B cell (primary cell): ENCODE results near the gene UBL5. TPM values are rescaled to one million over a fixed set of nuclear protein-coding genes. Genes with fewer than 3 reads are reported as not detected.

ENCODE experiments used
- ATAC-seq: fragments of 200-7000 bp; cut with Tn5 transposase; one replicate; pipeline ENCODE4 v1.10.0; 2021; ENCODE audit warnings: low read depth, mild to moderate bottlenecking, moderate number of reproducible peaks, moderate library complexity
- CTCF ChIA-PET: fragments of 350-600 bp; sonication (Branson Sonifier 250); formaldehyde crosslinking; loops from one replicate; lab custom pipeline; 2021; ENCODE audit warnings: antibody characterized with exemption, inconsistent platforms; lab: Charles Lee
- POLR2A ChIA-PET: fragments of 350-600 bp; sonication (Branson Sonifier 250); formaldehyde crosslinking; loops from one replicate; lab custom pipeline; 2021; ENCODE audit warnings: antibody characterized with exemption; lab: Charles Lee
- DNase-seq: peaks from one replicate; pipeline ENCODE4 v3.0.0; 2013
- H2AFZ ChIP-seq: 2 replicates; pipeline ENCODE4 v1.6.1; 2012; ENCODE audit warnings: mild to moderate bottlenecking, low read depth, low read length; ENCODE audit not compliant: insufficient read depth, poor library complexity, severe bottlenecking
- H3K27ac ChIP-seq, 2 donors: 1 replicate in 1 of 2; 2 replicates in 1 of 2; pipeline ENCODE4 v1.5.1; 2012 to 2013; ENCODE audit warnings: low read length in 2 of 2, mild to moderate bottlenecking in 2 of 2, moderate library complexity in 1 of 2
- H3K27me3 ChIP-seq, 4 experiments: fragments of 200-600 bp in 1 of 4; sonication (generic) in 1 of 4; replicated peaks in 1 of 4; 1 replicate in 2 of 4; 2 replicates in 2 of 4; pipeline versions ENCODE4 v1.6.1 to v1.7.0; 2013 to 2016; ENCODE audit warnings: low read length in 3 of 4, mild to moderate bottlenecking in 2 of 4, mixed read lengths in 1 of 4, moderate library complexity in 1 of 4; ENCODE audit not compliant: insufficient read depth in 4 of 4, control insufficient read depth in 3 of 4; ENCODE audit errors: control extremely low read depth in 1 of 4
- H3K36me3 ChIP-seq, 2 experiments: replicated peaks in 1 of 2; 1 replicate in 1 of 2; 2 replicates in 1 of 2; pipeline versions ENCODE4 v1.6.1 to v1.7.1; 2013; ENCODE audit warnings: low read length in 1 of 2; ENCODE audit not compliant: insufficient read depth in 2 of 2, control insufficient read depth in 1 of 2; ENCODE audit errors: control extremely low read depth in 1 of 2, extremely low read depth in 1 of 2
- H3K4me1 ChIP-seq, 2 donors: fragments of 200-600 bp in 1 of 2; sonication (generic) in 1 of 2; 1 replicate in 1 of 2; 2 replicates in 1 of 2; pipeline versions ENCODE4 v1.5.1 to v1.6.1; 2013 to 2017; ENCODE audit warnings: low read length in 2 of 2; ENCODE audit not compliant: control insufficient read depth in 2 of 2, insufficient read depth in 2 of 2
- H3K4me2 ChIP-seq: replicated peaks from 2 replicates; pipeline ENCODE3; 2012; ENCODE audit warnings: mild to moderate bottlenecking, low read depth, low read length; ENCODE audit not compliant: poor library complexity, severe bottlenecking
- H3K4me3 ChIP-seq, 5 experiments: fragments of 200-600 bp in 1 of 5; sonication (generic) in 1 of 5; 1 replicate in 3 of 5; 2 replicates in 2 of 5; pipeline versions ENCODE4 v1.5.1 to v1.7.0; 2011 to 2016; ENCODE audit warnings: low read length in 4 of 5, mild to moderate bottlenecking in 4 of 5, low read depth in 2 of 5, control low read depth in 1 of 5, moderate library complexity in 1 of 5; ENCODE audit not compliant: insufficient read depth in 1 of 5; ENCODE audit errors: control extremely low read depth in 1 of 5, extremely low read depth in 1 of 5
- H3K79me2 ChIP-seq: fragments of 200-600 bp; sonication (generic); one replicate; pipeline ENCODE4 v1.6.0; 2016; ENCODE audit warnings: low read length; ENCODE audit not compliant: control insufficient read depth, insufficient read depth
- H3K9ac ChIP-seq: fragments of 200-600 bp; sonication (generic); 2 replicates; pipeline ENCODE4 v1.6.1; 2017; ENCODE audit warnings: mild to moderate bottlenecking, low read length, moderate library complexity
- H3K9me3 ChIP-seq, 3 donors: one replicate each; pipeline versions ENCODE4 v1.6.1 to v1.7.1; 2013; ENCODE audit warnings: low read length in 2 of 3; ENCODE audit not compliant: control insufficient read depth in 2 of 3, insufficient read depth in 1 of 3; ENCODE audit errors: control extremely low read depth in 1 of 3
- H4K20me1 ChIP-seq: 2 replicates; pipeline ENCODE4 v1.6.0; 2012; ENCODE audit warnings: mild to moderate bottlenecking, low read length; ENCODE audit not compliant: insufficient read depth, control insufficient read depth, poor library complexity, severe bottlenecking
- H3K27ac Mint-ChIP-seq: one replicate; pipeline ENCODE4 v1.8.0; 2021; ENCODE audit warnings: mixed read lengths
- H3K27me3 Mint-ChIP-seq: one replicate; pipeline ENCODE4 v1.8.0; 2021; ENCODE audit warnings: mixed read lengths
- H3K4me1 Mint-ChIP-seq: one replicate; pipeline ENCODE4 v1.8.0; 2021; ENCODE audit warnings: mixed read lengths
- H3K4me3 Mint-ChIP-seq: one replicate; pipeline ENCODE4 v1.8.0; 2021; ENCODE audit warnings: mixed read lengths
- H3K9me3 Mint-ChIP-seq: one replicate; pipeline ENCODE4 v1.8.0; 2022; ENCODE audit warnings: mixed read lengths; ENCODE audit not compliant: insufficient read depth
- EZH2 ChIP-seq: IDR thresholded peaks from 2 replicates; pipeline ENCODE4 v1.6.1; 2012; ENCODE audit warnings: borderline replicate concordance, low read depth, mild to moderate bottlenecking, moderate library complexity, low read length; ENCODE audit not compliant: insufficient read depth, poor library complexity, severe bottlenecking
- WGBS: methylation state at CpG from one replicate; pipeline ENCODE4 v1.1.5; 2013; ENCODE audit warnings: missing lambda C conversion rate; ENCODE audit not compliant: insufficient coverage; 5-methylcytosine and 5-hydroxymethylcytosine counted together
- intact Hi-C: fragments of 100-400 bp; cut with micrococcal nuclease; formaldehyde crosslinking; loops from one replicate; pipeline ENCODE4 v1.10.0; 2022
- polyA plus RNA-seq: library from polyadenylated mRNA; depleted of rRNA; stranded (reverse); fragments of >200 nt; gene quantifications from 2 replicates; pipeline ENCODE4 v1.2.3, GENCODE V29; 2012
- total RNA-seq, 2 donors: library from RNA; stranded (reverse); fragments of 120-200 nt in 1 of 2; gene quantifications; 1 replicate in 1 of 2; 2 replicates in 1 of 2; pipeline versions ENCODE4 v1.2.3 to v1.2.4, GENCODE V29; 2013 to 2022
- TF ChIP-seq, protein P1 (sequence below): fragments of 200-600 bp; IDR thresholded peaks from one replicate; pipeline ENCODE4 v1.8.0; 2022; ENCODE audit warnings: antibody characterized with exemption, mild to moderate bottlenecking

UBL5 gene
- total and polyA plus RNA-seq, 2 donors (not counting 1 experiment from before 2014, with no cell fraction given), result 183 to 315 TPM

DNA sequence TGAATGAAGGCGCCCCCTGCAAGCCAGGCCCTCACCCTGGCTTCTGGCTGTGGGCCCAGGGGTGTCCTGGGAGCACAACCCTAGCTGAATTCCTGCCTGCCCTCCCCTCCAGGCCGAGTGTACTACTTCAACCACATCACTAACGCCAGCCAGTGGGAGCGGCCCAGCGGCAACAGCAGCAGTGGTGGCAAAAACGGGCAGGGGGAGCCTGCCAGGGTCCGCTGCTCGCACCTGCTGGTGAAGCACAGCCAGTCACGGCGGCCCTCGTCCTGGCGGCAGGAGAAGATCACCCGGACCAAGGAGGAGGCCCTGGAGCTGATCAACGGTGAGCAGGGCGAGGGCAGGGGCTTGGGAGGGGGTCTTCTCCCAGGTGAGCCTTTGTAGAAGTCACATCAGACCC lies 10.6 kb downstream of the UBL5 start:
- DNase-seq (no peak), ATAC-seq (no peak)
- peaks cover under 1 to 48% of the 10 kb centered on the region in 2 experiments for H3K36me3 ChIP-seq
- CTCF ChIA-PET, result interaction anchor here (0.6 to 1.4 kb wide), 2 partner anchors 10 to 53 kb away, joined by 3 read pairs; no protein-coding TSS in a partner anchor
- H3K27ac ChIP-seq, result no peak overlapping the region
- H3K4me1 ChIP-seq, result peaks cover 7 to 15% of the 10 kb centered on the region in 2 donors
- no peak overlapping the region for H3K4me3 Mint-ChIP-seq
- H3K79me2 ChIP-seq, result peaks cover 91% of the 10 kb centered on the region
- WGBS, result 95% methylated on average over 13 of the region's 15 CpGs
- intact Hi-C loops, result no loop called here
- no peak overlapping the region for H3K27ac Mint-ChIP-seq
- H3K27me3 Mint-ChIP-seq, result no peaks in the 10 kb centered on the region
- no peak overlapping the region for H3K4me3 ChIP-seq
- no peaks in the 10 kb centered on the region for H3K9me3 Mint-ChIP-seq
- H2AFZ ChIP-seq, result no peak overlapping the region
- peaks cover 0 to 8% (median 0%) of the 10 kb centered on the region in 3 donors for H3K9me3 ChIP-seq
- no peak overlapping the region for H3K9ac ChIP-seq
- POLR2A ChIA-PET, result no interaction called here
- H3K4me1 Mint-ChIP-seq, result peaks cover 14% of the 10 kb centered on the region
- no peak overlapping the region for H3K4me2 ChIP-seq
- no peaks in the 10 kb centered on the region for H3K27me3 ChIP-seq
- peaks cover 41% of the 10 kb centered on the region for H4K20me1 ChIP-seq
- no peak for TF ChIP-seq EZH2
- TF ChIP-seq, protein P1, sequence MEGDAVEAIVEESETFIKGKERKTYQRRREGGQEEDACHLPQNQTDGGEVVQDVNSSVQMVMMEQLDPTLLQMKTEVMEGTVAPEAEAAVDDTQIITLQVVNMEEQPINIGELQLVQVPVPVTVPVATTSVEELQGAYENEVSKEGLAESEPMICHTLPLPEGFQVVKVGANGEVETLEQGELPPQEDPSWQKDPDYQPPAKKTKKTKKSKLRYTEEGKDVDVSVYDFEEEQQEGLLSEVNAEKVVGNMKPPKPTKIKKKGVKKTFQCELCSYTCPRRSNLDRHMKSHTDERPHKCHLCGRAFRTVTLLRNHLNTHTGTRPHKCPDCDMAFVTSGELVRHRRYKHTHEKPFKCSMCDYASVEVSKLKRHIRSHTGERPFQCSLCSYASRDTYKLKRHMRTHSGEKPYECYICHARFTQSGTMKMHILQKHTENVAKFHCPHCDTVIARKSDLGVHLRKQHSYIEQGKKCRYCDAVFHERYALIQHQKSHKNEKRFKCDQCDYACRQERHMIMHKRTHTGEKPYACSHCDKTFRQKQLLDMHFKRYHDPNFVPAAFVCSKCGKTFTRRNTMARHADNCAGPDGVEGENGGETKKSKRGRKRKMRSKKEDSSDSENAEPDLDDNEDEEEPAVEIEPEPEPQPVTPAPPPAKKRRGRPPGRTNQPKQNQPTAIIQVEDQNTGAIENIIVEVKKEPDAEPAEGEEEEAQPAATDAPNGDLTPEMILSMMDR, result no peak

DNA sequence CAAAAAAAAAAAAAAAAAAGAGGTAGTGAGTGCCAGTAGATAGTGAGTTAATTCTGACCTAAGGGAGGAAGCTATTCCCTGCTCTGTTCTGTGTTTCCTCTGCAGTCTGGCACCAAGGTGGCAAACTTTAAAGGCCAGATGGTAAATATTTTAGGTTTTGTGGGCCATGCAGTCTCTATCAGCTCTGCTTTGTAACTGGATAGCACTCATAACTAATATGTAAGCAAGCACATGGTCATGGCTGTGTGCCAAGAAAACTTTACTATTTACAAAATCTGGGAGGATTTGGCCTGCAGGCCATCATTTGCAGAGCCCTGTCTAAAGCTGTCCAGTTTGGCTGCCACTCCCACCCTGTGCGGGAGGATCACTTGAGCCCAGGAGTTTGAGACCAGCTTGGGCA lies 11.7 kb downstream of the UBL5 start:
- DNase-seq, result no peak
- Histone ChIP-seq H3K4me3 (no peak overlapping the region), H3K36me3 (peaks cover 1 to 59% of the 10 kb centered on the region in 2 experiments), H2AFZ (no peak overlapping the region), H4K20me1 (peaks cover 49% of the 10 kb centered on the region), H3K27me3 (no peaks in the 10 kb centered on the region), H3K79me2 (peaks cover 87% of the 10 kb centered on the region), H3K4me2 (no peak overlapping the region), H3K9ac (no peak overlapping the region), H3K9me3 (peaks cover 0 to 18% (median 0%) of the 10 kb centered on the region in 3 donors), H3K27ac (no peak overlapping the region), H3K4me1 (peaks cover 7 to 13% of the 10 kb centered on the region in 2 donors)
- Mint-ChIP-seq H3K27me3 (no peaks in the 10 kb centered on the region), H3K4me1 (peaks cover 14% of the 10 kb centered on the region), H3K9me3 (no peaks in the 10 kb centered on the region), H3K27ac (no peak overlapping the region), H3K4me3 (no peak overlapping the region)
- 100% methylated on average over 1 of the region's 1 CpG for WGBS
- TF ChIP-seq, protein P1, result no peak
- no peak for TF ChIP-seq EZH2
- intact Hi-C loops, result no loop called here
- ATAC-seq, result no peak
- POLR2A ChIA-PET, result no interaction called here
- CTCF ChIA-PET, result interaction anchor here (1.4 kb wide), 1 partner anchor 8 kb away, joined by 3 read pairs; no protein-coding TSS in a partner anchor
